A549 (cell line): Measurements from ENCODE around the gene TNPO3.

Source experiments
- ESRRA ChIP-seq: fragments of 150-350 bp; IDR thresholded peaks from 2 replicates; pipeline ENCODE4 v1.6.1; 2014; ENCODE audit warnings: mild to moderate bottlenecking, low read length, borderline replicate concordance
- REST ChIP-seq: fragments of 200-600 bp; sonication (generic); IDR thresholded peaks from 2 replicates; pipeline ENCODE4 v1.6.1; 2016; ENCODE audit warnings: antibody characterized with exemption, mild to moderate bottlenecking, moderate library complexity

- no peak for TF ChIP-seq REST
- no peak for TF ChIP-seq ESRRA
These were observed 98.9 kb downstream of the TNPO3 start for GRCh38 chr7:128955981-128956380.
